Measurements from ENCODE around the gene PHRF1. TPM values are rescaled to one million over a fixed set of nuclear protein-coding genes. Genes with fewer than 3 reads are reported as not detected.

The PHRF1 gene
- polyA plus RNA-seq, 1 donor from 2014 or later, result 8.5 TPM

- TF ChIP-seq MXI1 (conservative IDR thresholded peaks at IDR 0.05; ENCODE audit: poor library complexity, severe bottlenecking) (no peak), EZH2 (IDR thresholded peaks at IDR 0.05; ENCODE audit: borderline replicate concordance, insufficient read depth, low read length, poor library complexity, severe bottlenecking) (no peak)
Observed at GRCh38 chr11:623349-623869, 47.1 kb downstream of the PHRF1 start (continued).

DNA sequence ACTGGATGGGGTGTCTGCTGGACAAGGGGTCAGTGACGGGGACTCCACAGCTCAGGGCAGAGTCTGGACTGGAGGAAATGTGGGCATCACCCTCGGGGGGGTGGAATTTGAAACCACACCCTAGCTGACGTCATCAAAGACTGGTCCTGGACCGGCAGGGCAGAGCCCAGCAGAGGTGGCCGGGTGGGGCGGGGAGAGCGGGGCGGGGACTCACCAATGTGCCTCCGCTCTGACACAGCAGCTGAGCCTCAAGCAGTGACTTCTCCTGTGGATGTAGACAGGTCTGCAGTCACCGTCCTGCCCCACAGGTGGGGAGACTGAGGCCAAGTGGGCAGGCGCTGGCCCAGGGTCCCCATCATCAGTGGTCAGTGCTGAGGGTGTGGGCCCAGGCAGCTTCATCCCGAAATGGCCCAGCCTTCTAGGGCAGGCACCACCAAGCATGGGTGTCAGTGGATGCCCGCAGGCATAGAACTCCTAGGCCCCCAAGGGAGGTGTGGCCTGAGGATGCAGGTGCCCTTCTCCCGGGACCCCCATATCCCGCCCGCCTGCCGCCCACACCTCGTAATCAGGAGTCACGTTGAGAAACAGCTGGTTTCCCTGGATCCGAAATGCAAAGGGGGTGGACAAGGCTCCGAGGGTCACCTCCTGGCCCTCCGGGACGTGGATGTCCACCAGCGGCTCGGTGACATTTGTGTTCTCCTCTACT lies 47.9 kb downstream of the PHRF1 start:
- Histone ChIP-seq H3K79me2 (replicated peaks; ENCODE audit: insufficient read depth, low read length) (no peaks in the 10 kb centered on the region), H3K9ac (ENCODE audit: low read length) (no peak overlapping the region), H3K36me3 (ENCODE audit: insufficient read depth, low read length) (no peaks in the 10 kb centered on the region), H4K20me1 (ENCODE audit: insufficient read depth) (no peaks in the 10 kb centered on the region), H2AFZ (ENCODE audit: low read depth, low read length) (no peak overlapping the region), H3K27ac (ENCODE audit: low read length) (no peak overlapping the region), H3K9me2 (ENCODE audit: insufficient read depth, low read length) (no peaks in the 10 kb centered on the region), H3K9me3 (ENCODE audit: low read length) (no peaks in the 10 kb centered on the region), H3F3A (ENCODE audit: insufficient read depth, low read length, poor library complexity, severe bottlenecking) (no peaks in the 10 kb centered on the region), H3K27me3 (ENCODE audit: insufficient read depth, low read depth, low read length) (no peaks in the 10 kb centered on the region), H3K4me3 (ENCODE audit: low read length) (no peak overlapping the region), H3K4me2 (ENCODE audit: low read length) (no peak overlapping the region)
- TF ChIP-seq MXI1 (conservative IDR thresholded peaks at IDR 0.05; ENCODE audit: poor library complexity, severe bottlenecking), result no peak

DNA sequence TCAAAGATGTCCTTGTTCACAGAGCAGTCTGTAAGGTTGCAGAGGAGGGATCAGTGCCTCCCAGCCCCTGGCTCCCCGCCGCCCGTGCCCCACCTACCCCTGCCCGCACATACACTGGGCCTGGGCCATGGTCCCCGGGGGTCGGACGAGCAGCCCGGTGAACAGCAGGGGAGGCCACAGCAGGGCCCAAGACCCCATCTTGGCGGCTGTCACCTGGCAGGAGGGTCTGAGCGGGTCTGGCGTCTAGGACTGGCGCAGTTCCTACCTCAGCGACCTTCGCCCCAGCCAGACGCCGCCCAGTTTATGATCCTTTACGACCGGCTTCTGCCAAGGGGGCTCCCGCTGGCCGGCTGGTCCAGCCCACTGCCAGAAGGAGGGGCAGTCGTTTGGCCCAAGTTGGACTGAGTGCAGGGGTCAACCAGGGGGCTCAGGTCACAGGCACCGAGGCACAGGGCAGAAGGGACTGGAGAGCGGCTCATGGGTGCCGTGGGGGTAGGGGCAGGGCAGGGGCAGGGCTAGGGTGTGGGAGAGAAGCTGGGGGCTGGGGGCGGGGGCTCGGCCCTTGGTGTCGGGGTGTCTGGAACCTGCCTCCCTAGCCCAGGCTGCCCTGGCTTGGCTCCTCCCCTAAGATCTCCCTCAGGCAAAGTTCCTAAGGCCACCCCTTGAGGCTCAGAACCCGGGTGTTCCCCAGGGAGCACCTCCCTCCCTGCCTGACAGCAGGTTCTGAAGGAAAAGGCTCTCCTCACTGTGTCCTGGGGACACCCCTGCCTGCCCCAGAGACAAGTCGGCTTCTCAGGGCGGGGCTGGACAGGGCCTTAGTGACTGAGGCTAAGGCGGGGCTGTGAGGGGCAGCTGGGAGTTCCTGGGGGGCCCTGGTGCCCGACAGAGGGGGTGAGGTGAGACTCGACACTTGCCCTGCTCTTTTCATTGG lies 48.7 kb downstream of the PHRF1 start, which contains the start of gene CDHR5:
TSS of gene CDHR5 (minus strand) at position 251 of the 931 bp plus-strand sequence. CDS start at position 198, 53 bp downstream.
- no peaks in the 10 kb centered on the region for H3K79me2 ChIP-seq (replicated peaks; ENCODE audit: insufficient read depth, low read length)
- TF ChIP-seq EP300 (conservative IDR thresholded peaks at IDR 0.05; ENCODE audit: poor library complexity, severe bottlenecking) (no peak), RAD21 (conservative IDR thresholded peaks at IDR 0.05) (no peak), MXI1 (conservative IDR thresholded peaks at IDR 0.05; ENCODE audit: poor library complexity, severe bottlenecking) (no peak), REST (IDR thresholded peaks at IDR 0.05; ENCODE audit: borderline replicate concordance) (no peak), CTCF (IDR thresholded peaks at IDR 0.05; ENCODE audit: poor library complexity, severe bottlenecking) (no peak), SMC3 (conservative IDR thresholded peaks at IDR 0.05; ENCODE audit: poor library complexity) (no peak), EZH2 (IDR thresholded peaks at IDR 0.05; ENCODE audit: borderline replicate concordance, insufficient read depth, low read length, poor library complexity, severe bottlenecking) (no peak), POLR2AphosphoS5 (IDR thresholded peaks at IDR 0.05) (no peak)

More for the DNA sequence above, 48.7 kb downstream of the PHRF1 start, which contains the start of gene CDHR5:
- H3K4me2 ChIP-seq (ENCODE audit: low read length), result no peak within 1 kb of the TSS
- H3K4me3 ChIP-seq (ENCODE audit: low read length), result no peak within 1 kb of the TSS
- H3K9me2 ChIP-seq (ENCODE audit: insufficient read depth, low read length), result no peaks in the 10 kb centered on the region
- H3K27me3 ChIP-seq (ENCODE audit: insufficient read depth, low read depth, low read length), result no peaks in the 10 kb centered on the region
- H3F3A ChIP-seq (ENCODE audit: insufficient read depth, low read length, poor library complexity, severe bottlenecking), result no peaks in the 10 kb centered on the region
- no peak within 1 kb of the TSS for H3K9ac ChIP-seq (ENCODE audit: low read length)
- H3K36me3 ChIP-seq (ENCODE audit: insufficient read depth, low read length), result no peaks in the 10 kb centered on the region
- no peaks in the 10 kb centered on the region for H4K20me1 ChIP-seq (ENCODE audit: insufficient read depth)
- H3K9me3 ChIP-seq (ENCODE audit: low read length), result no peaks in the 10 kb centered on the region
- no peak within 1 kb of the TSS for H3K27ac ChIP-seq (ENCODE audit: low read length)
- H2AFZ ChIP-seq (ENCODE audit: low read depth, low read length), result no peak within 1 kb of the TSS
